AG04449 (cell line): ENCODE data around the gene GPHN.

Experiments used
- CTCF ChIA-PET: fragments of 350-600 bp; formaldehyde crosslinking; extraction: SDS; loops from one replicate; lab custom pipeline; 2021; ENCODE audit warnings: antibody characterized with exemption; lab: Yijun Ruan, JAX
- POLR2A ChIA-PET: fragments of 400-600, 350-600 bp; formaldehyde crosslinking; extraction: SDS; loops from one replicate; lab custom pipeline; 2020; ENCODE audit warnings: antibody characterized with exemption, inconsistent platforms; lab: Yijun Ruan, JAX
- DNase-seq: peaks from one replicate; pipeline ENCODE4 v3.0.0-alpha.2; 2010; ENCODE audit warnings: low read depth, low spot score
- H3K4me3 ChIP-seq: 2 replicates; pipeline ENCODE4 v1.5.1; 2011; ENCODE audit warnings: low read depth, mild to moderate bottlenecking, control low read depth, low read length
- TF ChIP-seq, protein P1 (sequence below): IDR thresholded peaks from one replicate; pipeline ENCODE4 v1.5.1; 2011; ENCODE audit warnings: mild to moderate bottlenecking, moderate library complexity, low read length, control low read depth, inconsistent platforms; ENCODE audit not compliant: insufficient read depth; ENCODE audit errors: missing control alignments

The GPHN gene

GRCh38 chr14:66635435-66635834 is 127.5 kb downstream of the GPHN start:
- H3K4me3 ChIP-seq, result no peak overlapping the region
- ChIA-PET POLR2A (no interaction called here), CTCF (no interaction called here)
- DNase-seq, result no peak
- TF ChIP-seq, protein P1, sequence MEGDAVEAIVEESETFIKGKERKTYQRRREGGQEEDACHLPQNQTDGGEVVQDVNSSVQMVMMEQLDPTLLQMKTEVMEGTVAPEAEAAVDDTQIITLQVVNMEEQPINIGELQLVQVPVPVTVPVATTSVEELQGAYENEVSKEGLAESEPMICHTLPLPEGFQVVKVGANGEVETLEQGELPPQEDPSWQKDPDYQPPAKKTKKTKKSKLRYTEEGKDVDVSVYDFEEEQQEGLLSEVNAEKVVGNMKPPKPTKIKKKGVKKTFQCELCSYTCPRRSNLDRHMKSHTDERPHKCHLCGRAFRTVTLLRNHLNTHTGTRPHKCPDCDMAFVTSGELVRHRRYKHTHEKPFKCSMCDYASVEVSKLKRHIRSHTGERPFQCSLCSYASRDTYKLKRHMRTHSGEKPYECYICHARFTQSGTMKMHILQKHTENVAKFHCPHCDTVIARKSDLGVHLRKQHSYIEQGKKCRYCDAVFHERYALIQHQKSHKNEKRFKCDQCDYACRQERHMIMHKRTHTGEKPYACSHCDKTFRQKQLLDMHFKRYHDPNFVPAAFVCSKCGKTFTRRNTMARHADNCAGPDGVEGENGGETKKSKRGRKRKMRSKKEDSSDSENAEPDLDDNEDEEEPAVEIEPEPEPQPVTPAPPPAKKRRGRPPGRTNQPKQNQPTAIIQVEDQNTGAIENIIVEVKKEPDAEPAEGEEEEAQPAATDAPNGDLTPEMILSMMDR, result no peak

DNA sequence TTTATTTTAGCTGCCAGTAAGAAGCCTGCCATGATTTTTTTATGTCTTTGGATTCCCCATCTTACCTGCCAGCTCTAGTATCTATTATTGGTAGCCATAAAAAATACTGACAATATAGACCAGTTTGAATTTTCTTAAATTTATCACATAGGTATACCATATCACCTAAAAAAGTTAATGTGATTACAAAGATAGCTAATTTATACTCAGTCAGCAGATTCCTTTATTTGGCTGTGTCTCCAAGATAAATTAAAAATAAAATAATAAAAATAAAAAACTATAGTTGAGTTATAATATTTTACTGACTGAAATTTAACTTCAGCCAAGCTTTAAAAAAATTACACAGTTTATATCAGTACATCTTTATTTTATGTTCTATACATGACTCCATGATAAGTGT is 128.3 kb downstream of the GPHN start:
- TF ChIP-seq, protein P1, result no peak
- no peak overlapping the region for H3K4me3 ChIP-seq
- CTCF ChIA-PET, result interaction anchor here (2.1 kb wide), 1 partner anchor 12 kb away, joined by 6 read pairs; no protein-coding TSS in a partner anchor
- DNase-seq, result no peak
- POLR2A ChIA-PET, result no interaction called here

GRCh38 chr14:66638689-66639088 is 130.7 kb downstream of the GPHN start:
- ChIA-PET CTCF (interaction anchor here (1.2 kb wide), 1 partner anchor 500 kb away, joined by 5 read pairs; no protein-coding TSS in a partner anchor), POLR2A (no interaction called here)
- no peak overlapping the region for H3K4me3 ChIP-seq
- DNase-seq, result no peak
- TF ChIP-seq, protein P1, result no peak

DNA sequence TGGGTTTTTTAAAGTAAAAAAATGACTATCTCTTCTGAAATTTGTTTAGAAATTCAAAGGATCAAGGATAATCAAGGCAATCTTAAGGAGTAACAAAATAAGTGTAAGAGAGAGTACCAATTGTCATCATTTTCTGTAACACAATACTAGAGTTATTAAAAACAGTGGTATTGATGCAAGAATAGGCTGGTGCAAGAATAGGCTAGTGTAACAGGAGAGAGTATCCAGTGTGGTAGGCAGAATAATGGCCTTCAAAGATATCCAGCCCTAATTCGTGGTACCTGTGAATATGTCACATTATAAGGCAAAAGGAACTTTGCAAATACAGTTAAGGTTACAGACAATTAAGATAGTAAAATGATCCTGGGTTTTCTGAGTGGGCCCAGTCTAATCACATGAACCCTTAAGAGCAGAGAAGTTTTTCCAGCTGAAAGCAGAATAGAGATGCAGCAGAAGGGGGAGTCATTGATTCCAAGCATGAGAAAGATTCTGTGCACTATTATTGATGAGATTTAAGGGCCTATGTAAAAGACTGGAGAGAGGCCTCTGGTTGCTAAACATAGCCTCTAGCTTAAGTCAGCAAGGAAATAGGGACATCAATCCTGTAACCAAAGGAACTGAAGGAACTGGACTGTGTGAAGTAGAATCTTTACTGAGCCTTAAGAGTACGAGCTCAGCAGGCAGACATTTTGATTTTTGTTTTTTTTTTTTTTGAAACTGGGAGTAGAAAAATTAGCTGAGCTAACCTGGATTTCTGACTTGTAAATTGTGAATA is 134.1 kb downstream of the GPHN start:
- H3K4me3 ChIP-seq, result no peak overlapping the region
- TF ChIP-seq, protein P1, result no peak
- no peak for DNase-seq
- ChIA-PET CTCF (interaction anchor here (0.9 kb wide), 1 partner anchor 17 kb away, joined by 3 read pairs; no protein-coding TSS in a partner anchor), POLR2A (no interaction called here)

GRCh38 chr14:66643344-66643743 is 135.4 kb downstream of the GPHN start:
- CTCF ChIA-PET, result interaction anchor here (0.9 kb wide), 1 partner anchor 19 kb away, joined by 3 read pairs; no protein-coding TSS in a partner anchor

GRCh38 chr14:66645716-66646115 is 137.8 kb downstream of the GPHN start:
- no peak for DNase-seq
- TF ChIP-seq, protein P1, result no peak
- ChIA-PET POLR2A (no interaction called here), CTCF (no interaction called here)
- no peak overlapping the region for H3K4me3 ChIP-seq

More at GRCh38 chr14:66643344-66643743, 135.4 kb downstream of the GPHN start:
- H3K4me3 ChIP-seq, result no peak overlapping the region
- POLR2A ChIA-PET, result no interaction called here
- TF ChIP-seq, protein P1, result no peak
- DNase-seq, result no peak
